Neural crest cell (in vitro differentiated cells): ENCODE measurements around the gene POLR1E. TPM values are rescaled to one million over a fixed set of nuclear protein-coding genes. Genes with fewer than 3 reads are reported as not detected.
A peak's percentile ranks its signal among the peaks of the same experiment; 100 is the strongest.
"Not testable (repeated sequence)": the region's sequence is repeated elsewhere in the genome, so short reads cannot be mapped to it uniquely, and the experiment has no call there.

Experiments used
- DNase-seq: peaks from one replicate; pipeline ENCODE4 v3.0.0; 2021; ENCODE audit warnings: low read depth, mixed read lengths, low spot score
- H3K27ac Mint-ChIP-seq: one replicate; pipeline ENCODE4 v1.8.0; 2021; ENCODE audit warnings: mild to moderate bottlenecking, mixed read lengths; ENCODE audit not compliant: unreplicated experiment
- H3K27me3 Mint-ChIP-seq: 2 replicates; pipeline ENCODE4 v1.8.0; 2021; ENCODE audit warnings: low read depth, mild to moderate bottlenecking, mixed read lengths
- H3K36me3 Mint-ChIP-seq: 2 replicates; pipeline ENCODE4 v1.8.0; 2021; ENCODE audit warnings: low read depth, mild to moderate bottlenecking, mixed read lengths
- H3K4me1 Mint-ChIP-seq: 2 replicates; pipeline ENCODE4 v1.8.0; 2021; ENCODE audit warnings: mixed read lengths
- H3K4me3 Mint-ChIP-seq: one replicate; pipeline ENCODE4 v1.8.0; 2021; ENCODE audit warnings: mild to moderate bottlenecking, mixed read lengths
- H3K9me3 Mint-ChIP-seq: 2 replicates; pipeline ENCODE4 v1.8.0; 2021; ENCODE audit warnings: mixed read lengths
- total RNA-seq: library from RNA; stranded (reverse); gene quantifications from 2 replicates; pipeline ENCODE4 v1.2.1, GENCODE V29; 2021
- TF ChIP-seq, protein P1 (sequence below): fragments of 200-600 bp; sonication (generic); conservative IDR thresholded peaks from 2 replicates; pipeline ENCODE4 v1.5.0; 2021; ENCODE audit warnings: antibody characterized with exemption, mild to moderate bottlenecking

Gene POLR1E
- total RNA-seq, 1 donor from 2014 or later, result 46.4 TPM

GRCh38 chr9:37474438-37474837 is 11.3 kb upstream of the POLR1E start:
- Mint-ChIP-seq H3K27ac (no peak overlapping the region), H3K4me1 (peaks cover 17% of the 10 kb centered on the region), H3K36me3 (no peaks in the 10 kb centered on the region), H3K4me3 (no peak overlapping the region), H3K27me3 (peaks cover 12% of the 10 kb centered on the region), H3K9me3 (peaks cover 4% of the 10 kb centered on the region)
- TF ChIP-seq, protein P1, sequence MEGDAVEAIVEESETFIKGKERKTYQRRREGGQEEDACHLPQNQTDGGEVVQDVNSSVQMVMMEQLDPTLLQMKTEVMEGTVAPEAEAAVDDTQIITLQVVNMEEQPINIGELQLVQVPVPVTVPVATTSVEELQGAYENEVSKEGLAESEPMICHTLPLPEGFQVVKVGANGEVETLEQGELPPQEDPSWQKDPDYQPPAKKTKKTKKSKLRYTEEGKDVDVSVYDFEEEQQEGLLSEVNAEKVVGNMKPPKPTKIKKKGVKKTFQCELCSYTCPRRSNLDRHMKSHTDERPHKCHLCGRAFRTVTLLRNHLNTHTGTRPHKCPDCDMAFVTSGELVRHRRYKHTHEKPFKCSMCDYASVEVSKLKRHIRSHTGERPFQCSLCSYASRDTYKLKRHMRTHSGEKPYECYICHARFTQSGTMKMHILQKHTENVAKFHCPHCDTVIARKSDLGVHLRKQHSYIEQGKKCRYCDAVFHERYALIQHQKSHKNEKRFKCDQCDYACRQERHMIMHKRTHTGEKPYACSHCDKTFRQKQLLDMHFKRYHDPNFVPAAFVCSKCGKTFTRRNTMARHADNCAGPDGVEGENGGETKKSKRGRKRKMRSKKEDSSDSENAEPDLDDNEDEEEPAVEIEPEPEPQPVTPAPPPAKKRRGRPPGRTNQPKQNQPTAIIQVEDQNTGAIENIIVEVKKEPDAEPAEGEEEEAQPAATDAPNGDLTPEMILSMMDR, result no peak
- DNase-seq, result no peak

DNA sequence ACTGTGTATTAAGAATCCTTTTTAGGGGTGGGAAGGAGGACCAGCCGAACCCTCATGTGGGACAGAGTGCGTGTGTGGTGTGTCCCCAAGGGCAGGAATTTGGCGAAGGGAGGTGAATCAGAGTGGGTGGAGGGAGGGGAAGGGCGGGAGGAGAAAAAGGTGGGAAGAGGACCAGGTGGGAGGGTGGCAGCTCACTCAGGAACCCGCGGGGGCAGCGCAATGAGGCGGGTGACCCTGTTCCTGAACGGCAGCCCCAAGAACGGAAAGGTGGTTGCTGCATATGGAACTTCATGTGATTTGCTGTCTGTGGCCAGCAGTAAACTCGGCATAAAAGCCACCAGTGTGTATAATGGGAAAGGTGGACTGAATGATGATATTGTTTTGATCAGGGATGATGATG is 8.8 kb upstream of the POLR1E start:
- no peak overlapping the region for H3K27ac Mint-ChIP-seq
- H3K4me1 Mint-ChIP-seq, result peaks cover 11% of the 10 kb centered on the region
- H3K4me3 Mint-ChIP-seq, result no peak overlapping the region
- TF ChIP-seq, protein P1, result no peak
- peaks cover 4% of the 10 kb centered on the region for H3K9me3 Mint-ChIP-seq
- DNase-seq, result no peak
- H3K36me3 Mint-ChIP-seq, result no peaks in the 10 kb centered on the region
- peaks cover 17% of the 10 kb centered on the region for H3K27me3 Mint-ChIP-seq

GRCh38 chr9:37477443-37477842 is 8.3 kb upstream of the POLR1E start:
- H3K27me3 Mint-ChIP-seq, result peaks cover 17% of the 10 kb centered on the region
- not testable (repeated sequence) for H3K4me3 Mint-ChIP-seq, H3K36me3 Mint-ChIP-seq, H3K27ac Mint-ChIP-seq, H3K4me1 Mint-ChIP-seq, DNase-seq, H3K9me3 Mint-ChIP-seq

DNA sequence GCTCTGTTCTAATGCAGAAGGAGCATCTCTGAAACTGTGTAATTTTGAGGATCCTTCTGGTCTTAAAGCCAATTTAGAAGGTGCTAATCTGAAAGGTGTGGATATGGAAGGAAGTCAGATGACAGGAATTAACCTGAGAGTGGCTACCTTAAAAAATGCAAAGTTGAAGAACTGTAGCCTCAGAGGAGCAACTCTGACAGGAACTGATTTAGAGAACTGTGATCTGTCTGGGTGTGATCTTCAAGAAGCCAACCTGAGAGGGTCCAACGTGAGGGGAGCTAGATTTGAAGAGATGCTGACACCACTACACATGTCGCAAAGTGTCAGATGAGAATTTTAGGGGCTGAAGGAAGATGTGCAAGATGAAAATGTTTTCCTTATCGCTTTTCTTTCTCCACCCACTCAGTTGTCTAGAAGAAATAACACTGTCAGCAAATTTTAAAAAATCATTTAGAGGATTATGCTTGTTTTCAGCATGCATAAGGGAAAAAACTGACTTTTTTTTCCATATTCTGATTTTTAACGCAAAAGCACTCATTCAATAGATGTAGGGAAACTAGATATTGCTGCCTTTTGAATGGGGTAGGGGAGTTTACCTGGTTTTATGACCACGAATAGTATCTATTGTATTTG is 7.6 kb upstream of the POLR1E start:
- not testable (repeated sequence) for H3K4me3 Mint-ChIP-seq, H3K4me1 Mint-ChIP-seq, DNase-seq, H3K36me3 Mint-ChIP-seq, H3K27ac Mint-ChIP-seq, H3K9me3 Mint-ChIP-seq
- peaks cover 17% of the 10 kb centered on the region for H3K27me3 Mint-ChIP-seq

DNA sequence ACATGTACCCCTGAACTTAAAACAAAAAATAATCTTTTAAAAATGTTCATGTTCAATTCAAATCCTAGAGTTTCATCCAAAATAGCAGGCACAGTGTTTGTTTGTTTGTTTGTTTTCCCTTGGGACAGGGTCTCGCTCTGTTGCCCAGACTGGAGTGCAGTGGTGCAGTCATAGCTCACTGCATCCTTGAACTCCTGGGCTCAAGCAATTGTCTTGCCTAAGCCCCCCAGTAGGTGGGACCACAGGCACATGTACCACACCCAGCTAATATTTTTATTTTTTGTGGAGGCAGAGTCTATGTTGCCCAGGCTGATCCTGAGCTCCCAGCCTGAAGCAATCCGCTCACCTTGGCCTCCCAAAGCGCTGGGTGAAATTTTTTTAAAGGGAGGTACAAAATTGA is 5.0 kb upstream of the POLR1E start:
- Mint-ChIP-seq H3K27ac (no peak overlapping the region), H3K27me3 (peaks cover 17% of the 10 kb centered on the region), H3K36me3 (no peaks in the 10 kb centered on the region), H3K9me3 (no peaks in the 10 kb centered on the region), H3K4me1 (peaks cover 8% of the 10 kb centered on the region), H3K4me3 (no peak overlapping the region)
- TF ChIP-seq, protein P1, result no peak
- no peak for DNase-seq

DNA sequence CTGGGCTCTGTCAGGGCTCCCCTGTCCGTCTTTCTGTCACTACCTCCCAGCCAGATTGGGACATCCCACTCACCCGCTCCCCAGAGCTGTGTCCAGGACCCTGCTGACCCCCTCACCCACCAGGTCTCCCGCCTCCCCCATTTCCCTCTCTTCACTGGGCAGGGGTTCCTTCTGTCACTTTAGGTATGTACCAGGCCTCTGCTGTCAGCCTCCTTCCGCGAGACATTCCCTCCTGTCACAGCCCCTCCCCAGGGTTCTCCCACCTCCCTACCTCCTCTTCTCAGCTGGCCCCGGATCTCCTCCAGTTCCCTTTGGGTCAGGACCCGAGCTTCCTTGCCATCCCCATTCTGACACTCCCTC is 488 bp downstream of the POLR1E start:
- H3K9me3 Mint-ChIP-seq, result no peaks in the 10 kb centered on the region
- H3K27ac Mint-ChIP-seq, result peak overlapping the region; percentile 59
- peaks cover 30% of the 10 kb centered on the region for H3K4me1 Mint-ChIP-seq
- peaks cover 5% of the 10 kb centered on the region for H3K27me3 Mint-ChIP-seq
- H3K36me3 Mint-ChIP-seq, result peaks cover 3% of the 10 kb centered on the region
- peak overlapping the region; percentile 96 for H3K4me3 Mint-ChIP-seq
- no peak for DNase-seq
- TF ChIP-seq, protein P1, result no peak
